ENCODE data around the gene TNP2. TPM values are rescaled to one million over a fixed set of nuclear protein-coding genes. Genes with fewer than 3 reads are reported as not detected.

The TNP2 gene
- total RNA-seq: not detected

- Histone ChIP-seq H3K4me3 (no peak within 1 kb of the TSS), H3K4me1 (no peaks in the 10 kb centered on the region), H3K27ac (no peak within 1 kb of the TSS), H3K9me3 (no peaks in the 10 kb centered on the region), H3K27me3 (no peaks in the 10 kb centered on the region), H3K36me3 (no peaks in the 10 kb centered on the region)
- no peak for DNase-seq (ENCODE audit: low spot score)
- TF ChIP-seq CTCF (IDR thresholded peaks at IDR 0.05): no peak
These were observed at the start of gene TNP2 for GRCh38 chr16:11268921-11269375. Gene TNP2, minus strand, starts transcription at chr16:11269325. Its CDS starts 63 bp downstream, at chr16:11269262.

GRCh38 chr16:11318817-11319216, 49.7 kb upstream of the TNP2 start:
- Histone ChIP-seq H3K9me3 (no peaks in the 10 kb centered on the region), H3K27ac (no peak overlapping the region), H3K4me3 (no peak overlapping the region), H3K36me3 (no peaks in the 10 kb centered on the region), H3K27me3 (no peaks in the 10 kb centered on the region), H3K4me1 (no peaks in the 10 kb centered on the region)
- DNase-seq (ENCODE audit: low spot score): no peak
- TF ChIP-seq CTCF (IDR thresholded peaks at IDR 0.05): no peak

- H3K36me3 ChIP-seq: no peaks in the 10 kb centered on the region
- H3K27me3 ChIP-seq: no peaks in the 10 kb centered on the region
- no peak for TF ChIP-seq CTCF (IDR thresholded peaks at IDR 0.05)
- H3K9me3 ChIP-seq: no peaks in the 10 kb centered on the region
- DNase-seq (ENCODE audit: low spot score): no peak
- H3K4me3 ChIP-seq: no peak overlapping the region
- peaks cover 0 to 7% of the 10 kb centered on the region in 2 donors for H3K4me1 ChIP-seq
- H3K27ac ChIP-seq: no peak overlapping the region
These were observed 47.3 kb upstream of the TNP2 start for GRCh38 chr16:11316331-11317015.

GRCh38 chr16:11315510-11315909, 46.4 kb upstream of the TNP2 start:
- Histone ChIP-seq H3K27me3 (no peaks in the 10 kb centered on the region), H3K9me3 (no peaks in the 10 kb centered on the region), H3K27ac (no peak overlapping the region), H3K4me1 (peaks cover 0 to 7% of the 10 kb centered on the region in 2 donors), H3K4me3 (no peak overlapping the region), H3K36me3 (no peaks in the 10 kb centered on the region)
- DNase-seq (ENCODE audit: low spot score): no peak
- TF ChIP-seq CTCF (IDR thresholded peaks at IDR 0.05): no peak

- H3K36me3 ChIP-seq: no peaks in the 10 kb centered on the region
- H3K27me3 ChIP-seq: no peaks in the 10 kb centered on the region
- H3K27ac ChIP-seq: no peak overlapping the region
- peaks cover 0 to 7% of the 10 kb centered on the region in 2 donors for H3K4me1 ChIP-seq
- no peak for DNase-seq (ENCODE audit: low spot score)
- H3K4me3 ChIP-seq: no peak overlapping the region
- no peaks in the 10 kb centered on the region for H3K9me3 ChIP-seq
- TF ChIP-seq CTCF (IDR thresholded peaks at IDR 0.05): no peak
These were observed 45.3 kb upstream of the TNP2 start for GRCh38 chr16:11314309-11314894.

Data from right atrium auricular region (tissue), 2 donors.